Activated naive CD4-positive, alpha-beta T cell treated with Interleukin-2 at 50 U/mL for 16 hours (primary cell): Measurements from ENCODE around the gene SLTM.
"Not testable (repeated sequence)": the region's sequence is repeated elsewhere in the genome, so short reads cannot be mapped to it uniquely, and the experiment has no call there.

ENCODE experiments used
- DNase-seq: peaks from one replicate; pipeline ENCODE4 v3.0.0-alpha.2; 2020

Gene SLTM

DNA sequence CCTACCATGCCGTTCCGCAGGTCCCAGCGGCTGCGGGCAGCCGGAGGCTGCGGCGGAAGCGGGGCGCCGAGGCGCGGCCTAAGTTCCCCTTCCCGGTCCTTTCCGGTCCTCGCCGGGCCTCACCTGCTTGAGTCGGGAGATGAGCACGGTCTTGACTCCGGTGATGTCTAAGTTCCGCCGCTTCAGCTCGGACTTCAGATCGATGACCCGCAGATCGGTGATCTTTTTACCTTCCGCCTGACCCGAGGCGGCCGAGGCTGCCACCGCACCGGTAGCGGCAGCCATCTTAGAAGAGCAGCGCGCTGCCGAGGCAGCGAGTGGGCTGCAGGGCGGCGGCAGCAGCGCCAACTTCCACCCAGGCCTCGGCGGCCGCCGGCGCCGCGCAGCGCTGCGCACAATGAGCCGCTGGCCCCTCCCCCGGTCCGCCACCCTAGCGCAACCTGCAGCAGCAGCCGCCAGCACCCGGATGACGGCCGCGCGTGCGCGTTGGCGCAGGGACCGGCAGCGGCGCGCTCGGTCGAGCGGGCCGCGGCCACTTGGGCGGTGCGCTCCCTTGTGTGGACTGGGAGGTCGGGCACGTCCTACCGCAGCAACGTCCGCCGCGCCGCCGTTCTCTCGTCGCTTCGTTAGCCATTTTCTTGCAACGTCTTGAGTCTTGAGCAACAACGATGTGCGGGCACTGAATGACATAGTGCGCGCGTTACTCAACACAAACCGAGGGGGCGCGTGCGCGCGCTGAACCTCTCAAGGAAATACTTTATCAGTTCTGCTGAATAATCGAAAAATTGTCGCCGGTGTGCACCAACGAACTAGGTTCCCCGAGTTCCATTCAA, at the start of gene SLTM:
Gene SLTM, minus strand, starts transcription at position 399 of the 833 bp plus-strand sequence. Its CDS starts 114 bp downstream, at position 285.
- DNase-seq = peak; percentile 93

GRCh38 chr15:58983261-58983660, 49.8 kb upstream of the SLTM start:
- no peak for DNase-seq

DNA sequence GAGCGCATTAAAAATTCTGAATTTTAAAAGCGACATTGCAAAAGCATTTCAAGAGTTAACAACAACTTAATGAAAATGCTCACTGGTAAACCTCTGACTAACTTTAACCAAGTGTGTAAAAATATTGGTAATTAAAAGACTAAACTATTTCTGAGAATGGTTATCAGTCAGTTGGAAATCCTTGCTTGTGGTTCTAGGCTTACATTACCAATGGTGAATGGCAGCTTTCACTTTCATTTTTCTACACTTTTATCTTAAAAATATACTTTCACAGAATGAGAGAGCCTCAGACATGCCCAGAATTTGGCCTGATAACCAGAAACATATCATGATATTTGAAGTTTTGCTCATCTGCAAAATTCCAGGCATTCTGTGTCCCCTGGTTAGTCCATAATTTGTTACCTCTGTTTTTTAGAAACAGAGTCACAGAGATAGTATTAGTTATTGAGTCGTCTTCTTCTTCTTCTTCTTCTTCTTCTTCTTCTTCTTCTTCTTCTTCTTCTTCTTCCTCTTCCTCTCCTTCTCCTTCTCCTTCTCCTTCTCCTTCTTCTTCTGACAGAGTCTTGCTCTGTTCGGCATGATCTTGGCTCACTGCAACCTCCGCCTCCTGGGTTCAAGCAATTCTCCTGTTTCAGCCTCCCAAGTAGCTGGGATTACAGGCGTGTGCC, 48.5 kb upstream of the SLTM start:
- no peak for DNase-seq

DNA sequence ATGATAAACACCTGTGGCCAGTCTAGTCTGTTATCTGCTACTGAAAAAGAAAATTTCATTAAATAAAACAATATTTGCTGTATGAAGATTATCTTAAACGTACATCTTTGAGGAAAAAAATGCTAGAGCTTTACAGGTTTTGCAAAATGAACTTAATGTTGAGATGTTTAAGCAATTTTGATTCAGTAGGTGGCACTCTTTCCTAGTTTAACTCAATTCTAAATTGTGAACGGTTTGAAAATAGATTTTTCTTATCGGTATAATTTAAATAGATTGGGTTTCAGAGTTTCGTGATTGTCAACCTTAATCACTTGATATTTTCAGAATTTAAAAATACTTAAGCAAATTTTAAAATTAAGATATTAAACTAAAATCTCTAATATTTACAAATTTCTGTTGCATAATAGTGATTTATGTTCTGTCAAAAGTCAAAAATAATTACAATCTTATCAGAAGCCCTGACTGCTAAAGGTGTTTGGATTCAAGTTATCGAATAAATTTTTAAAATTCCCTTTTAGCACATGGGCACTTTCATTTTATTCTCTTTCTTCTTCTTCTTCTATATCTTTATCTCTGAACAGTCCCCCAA, 47.0 kb upstream of the SLTM start:
- no peak for DNase-seq

DNA sequence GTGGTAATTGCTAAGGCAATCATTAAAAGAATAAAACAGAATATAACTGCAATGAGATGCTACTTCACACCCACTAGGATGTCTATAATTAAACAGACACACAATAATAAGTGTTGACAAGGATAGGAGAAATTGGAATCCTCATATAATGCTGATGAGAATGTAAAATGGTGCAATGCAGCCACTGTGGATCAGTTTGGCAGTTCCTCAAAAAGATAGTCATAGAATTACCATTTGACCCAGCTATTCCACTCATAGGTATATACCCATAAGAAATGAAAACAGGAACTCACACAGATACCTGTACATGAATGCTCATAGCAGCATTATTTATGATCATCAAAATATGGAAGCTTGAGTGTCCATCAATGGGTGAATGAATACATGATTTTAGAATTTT, 44.4 kb upstream of the SLTM start:
- DNase-seq = no peak

- DNase-seq = no peak
These were observed 34.0 kb upstream of the SLTM start for GRCh38 chr15:58967479-58967878.

- no peak for DNase-seq
These were observed 33.2 kb upstream of the SLTM start for GRCh38 chr15:58966698-58967097.

- no peak for DNase-seq
These were observed 29.4 kb upstream of the SLTM start for GRCh38 chr15:58962662-58963565.

DNA sequence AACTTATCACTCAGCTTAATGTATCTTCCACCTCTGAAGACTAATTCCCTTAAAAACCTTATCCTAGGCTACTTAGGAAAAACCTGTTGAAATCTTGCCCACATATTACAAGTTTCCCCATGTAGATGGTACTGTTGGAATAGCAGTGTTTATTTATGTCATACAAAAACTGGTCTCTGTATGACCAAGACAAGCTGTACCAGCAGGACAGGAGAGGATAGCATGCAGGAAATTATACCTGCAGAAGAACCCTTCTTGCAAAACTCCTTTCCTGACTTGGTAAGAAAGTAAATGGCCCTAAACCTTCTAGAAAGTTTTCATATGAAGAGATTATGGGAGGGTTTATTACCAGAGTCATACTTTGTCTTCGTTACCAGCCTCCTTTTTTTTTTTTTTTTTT, 28.7 kb upstream of the SLTM start:
- DNase-seq = no peak

- no peak for DNase-seq
These were observed 25.3 kb upstream of the SLTM start for GRCh38 chr15:58958811-58959210.

DNA sequence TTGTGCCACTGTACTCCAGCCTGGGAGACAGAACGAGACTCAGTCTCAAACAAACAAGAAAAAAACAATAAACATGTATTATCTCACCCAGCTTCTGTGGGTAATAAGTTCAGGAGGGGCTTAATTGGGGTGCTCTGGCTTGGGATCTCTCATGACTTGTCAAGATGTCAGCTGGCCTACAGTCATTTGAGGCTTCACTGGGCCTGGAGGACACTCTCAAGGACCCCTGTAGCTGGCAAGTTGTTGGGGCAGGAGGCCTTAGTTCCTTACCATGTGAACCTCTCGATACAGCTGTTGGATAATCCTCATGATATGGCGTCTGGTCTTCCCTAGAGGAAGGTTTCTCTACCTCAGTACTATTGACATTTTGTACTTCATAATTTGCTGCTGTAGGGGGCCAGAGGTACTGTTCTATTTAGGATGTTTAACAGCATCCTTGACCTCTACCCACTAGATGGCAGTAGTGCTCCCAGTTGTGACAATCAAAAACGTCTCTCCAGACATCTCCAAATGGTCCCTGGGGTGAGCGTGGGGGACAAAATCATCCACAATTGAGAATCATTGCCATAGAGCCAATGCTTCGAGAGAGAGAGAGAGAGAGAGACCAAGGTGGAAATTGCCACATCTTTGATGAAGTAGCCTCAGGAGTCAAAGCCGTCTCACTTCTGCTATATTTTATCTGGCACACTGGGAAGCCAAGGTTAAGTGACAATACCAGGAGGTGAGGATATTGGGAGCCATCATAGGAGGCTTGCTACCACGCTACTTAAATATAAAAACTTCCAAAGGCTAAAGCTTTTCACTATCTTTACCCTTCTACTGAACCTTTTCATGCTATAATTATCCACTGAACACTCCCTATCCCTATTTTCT, 23.9 kb upstream of the SLTM start:
- DNase-seq = peak; percentile 51

DNA sequence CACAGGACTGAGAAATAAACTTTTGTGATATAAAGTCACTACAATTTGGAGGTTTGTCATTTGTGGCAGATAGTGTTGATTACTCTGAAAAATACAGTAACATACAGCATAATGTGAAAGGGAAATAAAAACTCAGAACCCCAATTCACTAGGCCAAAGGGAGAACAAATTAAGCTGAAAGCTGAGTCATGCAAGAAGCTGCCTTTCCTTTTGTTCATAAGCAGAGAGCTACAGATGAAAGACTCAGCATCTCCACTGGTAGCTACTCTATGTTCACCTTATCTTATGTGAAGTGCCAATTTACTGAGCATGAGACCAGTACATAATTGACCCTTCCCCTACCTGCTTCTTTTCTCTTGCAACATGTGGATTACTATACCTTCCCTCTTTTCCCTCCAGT, 19.3 kb upstream of the SLTM start:
- no peak for DNase-seq

DNA sequence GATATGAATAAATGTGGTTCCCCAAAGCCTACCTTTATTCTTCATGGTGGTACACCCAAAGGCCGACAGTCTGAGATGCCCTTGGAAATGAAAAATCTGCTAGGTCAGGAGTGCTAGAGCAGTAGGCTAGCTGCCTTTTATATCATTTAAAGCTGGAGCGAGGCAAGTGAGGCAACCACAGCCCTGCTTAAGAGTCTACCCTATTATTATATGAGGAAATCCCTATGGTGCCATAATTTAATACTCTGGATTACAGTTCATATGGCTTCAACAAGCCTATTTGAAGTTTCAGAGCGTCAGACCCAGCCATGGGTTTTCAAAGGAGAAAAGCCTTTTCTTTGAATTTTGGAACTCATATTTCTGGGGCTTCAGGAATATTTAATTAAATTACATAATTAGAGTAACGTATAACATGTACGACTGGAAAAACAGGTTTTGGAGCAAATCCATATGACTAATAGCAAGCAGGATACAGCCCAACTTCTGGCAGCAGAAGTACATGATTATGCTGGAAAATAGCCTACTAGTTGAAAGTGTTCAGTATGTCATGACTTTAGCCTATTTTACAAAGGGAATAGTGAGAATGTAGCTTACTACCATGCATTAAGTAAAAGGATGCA, 18.0 kb upstream of the SLTM start:
- DNase-seq = no peak

DNA sequence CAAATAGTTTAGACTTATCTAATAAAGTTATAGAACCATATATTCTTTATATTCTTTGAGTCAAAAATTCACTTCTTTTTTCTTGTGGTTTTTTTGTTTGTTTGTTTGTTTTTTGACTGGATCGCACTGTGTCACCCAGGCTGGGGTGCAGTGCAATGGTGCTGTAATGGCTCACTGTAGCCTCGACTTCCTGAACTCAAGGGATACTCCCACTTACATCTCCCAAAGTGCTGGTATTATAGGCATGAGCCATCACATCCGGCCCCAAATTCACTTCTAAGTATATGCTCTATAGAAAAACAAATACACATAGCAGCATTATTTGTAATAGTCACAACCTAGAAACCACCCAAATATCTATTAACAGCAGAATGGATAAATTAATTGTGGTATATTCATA, 13.7 kb upstream of the SLTM start:
- DNase-seq = no peak

- DNase-seq = not testable (repeated sequence)
These were observed 1.5 kb upstream of the SLTM start for GRCh38 chr15:58934974-58935373.

DNA sequence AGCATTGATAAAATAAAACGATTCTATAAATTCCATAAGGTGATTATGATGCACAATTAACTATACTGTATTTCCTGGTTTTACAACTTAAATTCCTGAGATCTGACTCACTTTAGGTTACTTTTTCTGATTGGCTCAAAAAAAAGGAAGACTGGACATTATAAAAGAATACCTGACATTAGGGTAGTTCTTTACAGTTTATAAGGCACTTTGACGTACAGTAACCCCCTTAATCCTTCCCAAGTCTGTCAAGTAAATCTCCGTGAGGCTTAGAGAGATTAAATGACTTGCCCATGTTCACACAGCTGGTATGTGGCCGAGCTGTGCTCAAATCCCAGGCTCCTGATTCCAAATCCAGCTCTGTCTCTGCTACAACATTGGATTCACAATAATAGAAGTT, 1.0 kb upstream of the SLTM start:
- no peak for DNase-seq

DNA sequence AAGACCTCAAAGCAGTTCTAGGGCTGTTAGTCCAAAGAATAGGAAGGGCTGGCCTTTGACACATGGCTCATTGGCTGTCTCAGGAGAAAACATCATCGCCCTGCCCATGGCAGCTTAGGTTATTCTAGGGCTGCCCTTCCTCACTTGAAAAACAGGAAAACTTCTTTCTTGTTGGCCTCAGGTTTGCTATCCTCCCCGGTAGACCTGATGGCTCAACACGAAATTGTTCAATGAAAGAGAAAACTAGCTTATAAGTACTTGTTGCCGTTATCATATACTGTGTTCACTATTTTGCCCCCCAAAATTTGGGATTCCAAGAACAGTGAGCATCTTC, 602 bp upstream of the SLTM start:
- DNase-seq = no peak

GRCh38 chr15:58932710-58933280, 684 bp downstream of the SLTM start:
- no peak for DNase-seq

DNA sequence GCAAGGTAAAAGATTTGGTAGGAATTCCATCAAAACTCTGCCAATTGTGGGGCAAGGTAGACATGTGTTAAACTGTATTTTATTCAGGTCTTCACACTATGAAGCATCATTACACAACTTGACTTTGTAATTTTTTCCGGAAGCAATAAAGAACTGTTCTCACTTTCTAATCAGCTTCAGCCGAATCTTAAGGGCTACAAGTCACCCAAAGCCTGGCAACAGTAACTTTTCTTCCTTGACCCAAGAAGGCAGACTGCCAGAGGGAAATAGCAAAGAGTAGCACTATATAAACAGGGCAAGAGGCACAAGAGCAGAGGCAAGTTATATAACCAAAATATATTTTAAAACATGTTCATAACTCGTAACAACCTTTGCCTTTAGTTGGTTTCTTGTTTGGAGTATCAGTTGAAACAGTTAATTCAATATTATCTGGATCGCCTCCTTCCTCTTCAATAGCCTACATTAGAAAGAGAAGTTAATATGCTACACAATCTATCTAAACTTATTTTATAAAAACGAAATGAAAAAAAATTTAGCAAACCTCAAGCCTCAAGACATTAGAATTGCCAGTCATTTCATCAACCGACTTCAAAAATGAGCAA, 1.4 kb downstream of the SLTM start:
- no peak for DNase-seq

GRCh38 chr15:58929891-58930416, 3.5 kb downstream of the SLTM start:
- DNase-seq = no peak

DNA sequence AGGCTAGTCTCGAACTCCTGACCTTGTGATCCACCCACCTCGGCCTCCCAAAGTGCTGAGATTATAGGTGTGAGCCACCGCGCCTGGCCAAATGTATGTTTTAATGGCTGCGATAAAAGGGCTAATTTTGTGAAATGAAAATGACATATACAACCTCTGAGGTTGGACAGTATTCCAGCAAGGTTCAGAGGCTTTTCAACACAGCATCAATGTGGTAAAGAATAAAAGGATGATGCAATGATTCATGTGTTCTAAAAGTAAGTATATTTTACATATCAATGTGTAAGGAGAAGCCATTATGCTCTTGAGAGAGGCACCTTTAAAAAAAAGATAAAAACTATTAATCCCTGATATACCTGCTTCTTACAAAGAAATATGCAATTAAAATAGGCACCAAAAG, 6.7 kb downstream of the SLTM start:
- no peak for DNase-seq
